AG09319 (cell line): ENCODE measurements around the gene ZNF808.
"Not testable (repeated sequence)": the region's sequence is repeated elsewhere in the genome, so short reads cannot be mapped to it uniquely, and the experiment has no call there.

ENCODE experiments used
- DNase-seq: peaks from one replicate; pipeline ENCODE4 v3.0.0-alpha.2; 2010; ENCODE audit warnings: low read depth; ENCODE audit errors: extremely low read depth
- TF ChIP-seq, protein P1 (sequence below): IDR thresholded peaks from 2 replicates; pipeline ENCODE4 v1.5.1; 2011; ENCODE audit warnings: low read depth, mild to moderate bottlenecking, inconsistent platforms, low read length, moderate library complexity

The ZNF808 gene

GRCh38 chr19:52507266-52507665 lies 20.2 kb upstream of the ZNF808 start:
- TF ChIP-seq, protein P1, sequence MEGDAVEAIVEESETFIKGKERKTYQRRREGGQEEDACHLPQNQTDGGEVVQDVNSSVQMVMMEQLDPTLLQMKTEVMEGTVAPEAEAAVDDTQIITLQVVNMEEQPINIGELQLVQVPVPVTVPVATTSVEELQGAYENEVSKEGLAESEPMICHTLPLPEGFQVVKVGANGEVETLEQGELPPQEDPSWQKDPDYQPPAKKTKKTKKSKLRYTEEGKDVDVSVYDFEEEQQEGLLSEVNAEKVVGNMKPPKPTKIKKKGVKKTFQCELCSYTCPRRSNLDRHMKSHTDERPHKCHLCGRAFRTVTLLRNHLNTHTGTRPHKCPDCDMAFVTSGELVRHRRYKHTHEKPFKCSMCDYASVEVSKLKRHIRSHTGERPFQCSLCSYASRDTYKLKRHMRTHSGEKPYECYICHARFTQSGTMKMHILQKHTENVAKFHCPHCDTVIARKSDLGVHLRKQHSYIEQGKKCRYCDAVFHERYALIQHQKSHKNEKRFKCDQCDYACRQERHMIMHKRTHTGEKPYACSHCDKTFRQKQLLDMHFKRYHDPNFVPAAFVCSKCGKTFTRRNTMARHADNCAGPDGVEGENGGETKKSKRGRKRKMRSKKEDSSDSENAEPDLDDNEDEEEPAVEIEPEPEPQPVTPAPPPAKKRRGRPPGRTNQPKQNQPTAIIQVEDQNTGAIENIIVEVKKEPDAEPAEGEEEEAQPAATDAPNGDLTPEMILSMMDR: no peak
- DNase-seq: no peak

- no peak for DNase-seq
- TF ChIP-seq, protein P1: no peak
Observed at GRCh38 chr19:52516191-52516590, 11.3 kb upstream of the ZNF808 start.

- TF ChIP-seq, protein P1: no peak
- DNase-seq: no peak
Observed at GRCh38 chr19:52518646-52519045, 8.8 kb upstream of the ZNF808 start.

- not testable (repeated sequence) for DNase-seq
Observed at GRCh38 chr19:52519175-52519574, 8.3 kb upstream of the ZNF808 start.

DNA sequence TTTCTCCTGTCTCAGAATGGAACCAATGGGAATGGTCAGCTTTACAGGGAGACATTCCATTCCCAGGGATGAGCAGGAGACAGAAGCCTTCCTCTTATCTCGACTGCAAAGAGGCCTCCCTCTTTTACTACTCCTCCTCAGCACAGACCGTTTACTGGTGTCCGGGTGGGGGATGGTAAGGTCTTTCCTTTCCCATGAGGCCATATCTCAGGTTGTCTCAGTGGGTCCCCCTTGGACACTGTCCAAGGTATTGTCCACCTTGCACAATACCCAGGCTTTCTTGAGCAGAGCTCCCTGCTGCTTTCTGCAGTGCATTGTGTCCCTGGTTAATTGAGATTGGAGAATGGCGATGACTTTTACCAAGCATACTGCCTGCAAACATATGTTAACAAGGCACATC lies 7.5 kb upstream of the ZNF808 start:
- TF ChIP-seq, protein P1: no peak
- no peak for DNase-seq

- no peak for DNase-seq
- TF ChIP-seq, protein P1: no peak
Observed at GRCh38 chr19:52522551-52522950, 4.9 kb upstream of the ZNF808 start.

DNA sequence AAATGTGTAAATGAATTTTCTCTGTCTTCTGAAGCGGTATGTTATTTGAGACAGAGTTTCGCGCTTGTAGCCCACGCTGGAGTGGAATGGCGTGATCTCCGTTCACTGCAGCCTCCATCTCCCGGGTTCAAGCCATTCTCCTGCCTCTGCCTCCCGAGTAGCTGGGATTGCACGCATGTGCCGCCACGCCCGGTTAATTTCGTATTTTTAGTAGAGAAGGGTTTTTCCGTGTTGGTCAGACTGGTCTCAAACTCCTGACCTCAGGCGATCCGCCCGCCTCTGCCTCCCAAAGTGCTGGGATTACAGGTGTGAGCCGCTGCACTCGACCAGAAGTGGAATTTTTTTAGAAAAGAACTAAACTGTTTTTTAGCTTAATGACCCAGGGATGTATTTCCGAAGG lies 3.4 kb upstream of the ZNF808 start:
- TF ChIP-seq, protein P1: no peak
- no peak for DNase-seq

- DNase-seq: no peak
- TF ChIP-seq, protein P1: no peak
Observed at GRCh38 chr19:52527956-52528351, 486 bp downstream of the ZNF808 start.
